ENCODE measurements around the gene CCNI.

DNA sequence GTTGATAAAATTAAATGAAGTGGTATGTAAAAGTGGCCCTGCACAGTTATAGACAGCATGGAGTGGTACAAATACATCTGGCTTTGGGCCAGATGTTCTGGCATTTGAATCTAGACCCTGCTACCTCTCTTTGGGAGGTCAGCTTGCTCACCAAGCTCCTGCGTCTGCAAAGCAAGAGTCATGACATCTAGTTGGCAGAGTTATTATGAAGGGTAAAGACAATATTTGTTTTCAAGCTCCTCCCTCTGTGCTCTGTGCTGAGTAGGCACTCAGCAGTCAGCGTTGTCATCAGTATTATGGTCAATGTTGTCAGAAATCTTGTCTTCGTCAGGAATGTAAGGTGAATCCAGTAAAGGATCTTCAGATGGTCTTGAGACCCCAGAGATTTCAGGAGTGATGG is 55.8 kb downstream of the CCNI start:
- TF ChIP-seq, protein P1, sequence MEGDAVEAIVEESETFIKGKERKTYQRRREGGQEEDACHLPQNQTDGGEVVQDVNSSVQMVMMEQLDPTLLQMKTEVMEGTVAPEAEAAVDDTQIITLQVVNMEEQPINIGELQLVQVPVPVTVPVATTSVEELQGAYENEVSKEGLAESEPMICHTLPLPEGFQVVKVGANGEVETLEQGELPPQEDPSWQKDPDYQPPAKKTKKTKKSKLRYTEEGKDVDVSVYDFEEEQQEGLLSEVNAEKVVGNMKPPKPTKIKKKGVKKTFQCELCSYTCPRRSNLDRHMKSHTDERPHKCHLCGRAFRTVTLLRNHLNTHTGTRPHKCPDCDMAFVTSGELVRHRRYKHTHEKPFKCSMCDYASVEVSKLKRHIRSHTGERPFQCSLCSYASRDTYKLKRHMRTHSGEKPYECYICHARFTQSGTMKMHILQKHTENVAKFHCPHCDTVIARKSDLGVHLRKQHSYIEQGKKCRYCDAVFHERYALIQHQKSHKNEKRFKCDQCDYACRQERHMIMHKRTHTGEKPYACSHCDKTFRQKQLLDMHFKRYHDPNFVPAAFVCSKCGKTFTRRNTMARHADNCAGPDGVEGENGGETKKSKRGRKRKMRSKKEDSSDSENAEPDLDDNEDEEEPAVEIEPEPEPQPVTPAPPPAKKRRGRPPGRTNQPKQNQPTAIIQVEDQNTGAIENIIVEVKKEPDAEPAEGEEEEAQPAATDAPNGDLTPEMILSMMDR (IDR thresholded peaks at IDR 0.05; ENCODE audit: borderline replicate concordance, extremely low read depth, low read length, poor library complexity, severe bottlenecking) = no peak
- TF ChIP-seq EZH2 (IDR thresholded peaks at IDR 0.05; ENCODE audit: borderline replicate concordance, low read depth, low read length, severe bottlenecking) = no peak

Data from DND-41 (cell line).